ENCODE data around the gene TRAPPC8.

DNA sequence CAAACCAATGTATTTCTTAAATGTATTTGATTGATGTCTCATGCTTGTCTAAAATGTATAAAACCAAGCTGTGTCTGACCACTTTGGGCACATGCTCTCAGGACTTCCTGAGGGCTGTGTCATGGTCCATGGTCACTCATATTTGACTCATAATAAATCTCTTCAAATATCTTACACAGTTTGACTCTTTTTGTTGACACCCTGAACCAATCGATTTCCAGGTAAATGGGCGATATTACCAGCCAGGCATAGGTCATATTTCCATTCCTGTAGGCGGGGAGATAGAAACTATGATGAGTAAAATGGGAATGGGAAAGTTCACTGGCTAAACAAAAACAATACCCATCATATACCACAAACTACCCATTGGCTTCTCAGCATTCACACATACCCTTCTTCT, 9.3 kb upstream of the TRAPPC8 start:
- no peak for TF ChIP-seq CTCF (conservative IDR thresholded peaks at IDR 0.05; ENCODE audit: low read length)
- no peak for TF ChIP-seq EZH2phosphoT487 (IDR thresholded peaks at IDR 0.05; ENCODE audit: borderline replicate concordance)
